Activated naive CD8-positive, alpha-beta T cell treated with anti-CD3 and anti-CD28 coated beads, Interleukin-2, amount 50 U/mL, for 16 hours (primary cell): ENCODE data around the gene PSMD11.
"Not testable (repeated sequence)": the region's sequence is repeated elsewhere in the genome, so short reads cannot be mapped to it uniquely, and the experiment has no call there.

Experiments
- DNase-seq: peaks from one replicate; pipeline ENCODE4 v3.0.0-alpha.2; 2020; ENCODE audit warnings: low read depth, low spot score

Gene PSMD11

DNA sequence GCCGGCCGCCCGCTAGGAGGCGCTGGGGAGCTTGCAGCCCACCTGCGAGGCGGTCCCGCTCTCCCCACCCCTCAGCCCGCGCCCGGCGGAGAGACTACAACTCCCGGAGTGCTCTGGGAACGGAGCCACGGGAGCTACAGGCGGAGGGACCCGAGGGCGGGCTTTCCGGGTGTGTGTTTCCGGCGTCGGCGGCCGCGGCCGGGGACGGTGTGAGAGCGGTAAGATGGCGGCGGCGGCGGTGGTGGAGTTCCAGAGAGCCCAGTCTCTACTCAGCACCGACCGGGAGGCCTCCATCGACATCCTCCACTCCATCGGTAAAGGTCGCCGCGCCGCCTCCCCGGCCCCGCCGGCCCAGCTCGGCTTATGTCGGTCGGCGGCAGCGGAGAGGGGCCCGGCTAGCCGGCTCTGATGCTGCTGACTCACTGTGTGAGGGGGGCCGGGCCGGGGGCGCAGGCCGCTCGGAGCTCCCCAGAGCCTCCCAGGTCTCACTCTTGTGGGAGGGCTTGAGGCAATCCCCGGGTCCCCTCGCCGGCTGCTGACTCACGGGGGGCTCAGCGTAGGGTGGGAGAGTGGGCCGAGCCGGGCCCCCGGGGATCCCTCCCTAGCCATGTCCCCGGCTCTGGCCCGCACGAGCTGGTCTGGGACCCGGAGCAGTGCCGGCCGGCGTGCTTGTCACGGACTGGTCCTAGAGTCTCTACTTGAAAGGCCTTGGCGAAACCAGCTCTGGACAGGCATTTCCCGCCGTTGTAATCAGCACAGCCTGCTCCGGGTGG, at the start of gene PSMD11:
Gene PSMD11, plus strand, starts transcription at position 210 of the 773 bp plus-strand sequence. Its CDS starts 14 bp downstream, at position 224.
- DNase-seq: peak; percentile 99

DNA sequence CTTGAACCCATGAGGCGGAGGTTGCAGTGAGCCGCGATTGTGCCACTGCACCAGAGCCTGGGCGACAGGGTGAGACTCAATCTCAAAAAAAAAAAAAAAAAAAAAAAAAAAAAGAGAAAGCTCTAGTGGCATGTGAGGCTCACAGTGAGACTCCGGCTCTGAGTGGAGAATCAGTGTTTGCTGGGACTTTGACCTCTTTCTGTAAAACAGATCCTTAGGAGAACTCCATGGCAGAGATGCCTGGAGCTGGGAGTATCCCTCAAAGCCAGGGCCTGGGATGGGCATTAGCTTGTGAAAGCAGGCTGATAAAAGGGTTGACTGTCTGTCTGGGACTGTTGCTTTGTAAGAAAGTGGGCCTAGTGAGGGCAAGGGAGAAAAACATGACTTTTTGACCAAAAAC, 48.0 kb upstream of the PSMD11 start:
- no peak for DNase-seq

DNA sequence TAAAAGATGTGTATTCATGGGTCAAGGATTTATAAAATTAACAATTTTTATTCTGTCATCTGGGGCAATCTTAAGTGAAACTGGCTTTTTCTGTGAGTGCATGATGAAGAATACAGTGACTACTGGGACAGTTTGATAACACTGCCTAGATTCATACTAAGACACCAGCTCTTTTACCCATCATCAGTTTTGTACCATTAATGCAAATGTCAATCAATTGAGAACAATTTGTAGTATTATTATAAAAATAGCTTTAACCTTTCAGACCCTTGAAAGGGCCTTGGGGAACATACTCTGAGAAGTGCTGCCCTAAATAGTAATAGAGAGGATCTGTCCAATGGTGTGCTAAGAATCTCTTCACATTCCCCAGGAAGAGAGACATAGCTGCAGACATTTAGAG, 45.4 kb upstream of the PSMD11 start:
- no peak for DNase-seq

DNA sequence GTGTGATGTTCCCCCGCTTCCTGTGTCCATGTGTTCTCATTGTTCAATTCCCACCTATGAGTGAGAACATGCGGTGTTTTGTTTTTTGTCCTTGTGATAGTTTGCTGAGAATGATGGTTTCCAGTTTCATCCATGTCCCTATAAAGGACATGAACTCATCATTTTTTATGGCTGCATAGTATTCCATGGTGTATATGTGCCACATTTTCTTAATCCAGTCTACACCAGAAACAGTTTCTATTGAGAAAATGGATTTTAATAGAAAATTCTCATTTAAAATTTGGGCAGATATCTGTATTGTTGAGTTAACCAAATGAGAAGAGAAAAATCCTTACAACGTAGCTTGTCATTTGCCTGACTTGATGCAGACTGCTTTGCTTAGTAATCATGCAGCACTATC, 34.2 kb upstream of the PSMD11 start:
- not testable (repeated sequence) for DNase-seq

DNA sequence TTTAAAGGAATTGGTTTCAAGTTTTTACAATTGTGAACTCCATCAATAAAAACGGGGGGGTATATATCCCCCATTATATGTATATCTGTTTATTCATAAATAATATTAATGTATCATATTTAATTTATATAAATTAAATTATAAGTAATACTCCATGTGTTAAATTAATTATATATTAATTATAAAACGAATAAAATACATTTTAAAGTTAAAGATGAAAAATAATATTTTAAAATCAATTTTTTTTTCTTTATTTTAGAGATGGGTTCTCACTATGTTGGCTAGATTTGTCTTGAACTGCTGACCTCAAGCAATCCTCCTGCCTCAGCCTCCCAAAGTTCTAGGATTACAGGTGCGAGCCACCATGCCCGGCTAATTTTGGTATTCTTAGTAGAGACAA, 17.4 kb upstream of the PSMD11 start:
- DNase-seq: no peak

DNA sequence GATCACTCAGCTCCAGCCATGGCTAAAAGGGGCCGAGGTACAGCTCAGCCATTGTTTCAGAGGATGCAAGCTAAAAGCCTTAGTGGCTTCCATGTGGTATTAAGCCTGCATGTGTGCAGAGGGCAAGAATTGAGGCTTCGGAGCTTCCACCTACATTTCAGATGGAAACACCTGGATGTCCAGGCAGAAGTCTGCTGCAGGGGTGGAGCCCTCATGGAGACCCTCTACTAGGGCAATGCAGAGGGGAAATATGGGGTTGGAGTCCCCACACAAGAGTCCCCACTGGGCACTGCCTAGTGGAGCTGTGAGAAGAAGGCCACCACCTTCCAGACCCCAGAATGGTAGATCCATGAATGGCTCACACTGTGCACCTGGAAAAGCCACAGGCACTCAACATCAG, 14.7 kb upstream of the PSMD11 start:
- no peak for DNase-seq

DNA sequence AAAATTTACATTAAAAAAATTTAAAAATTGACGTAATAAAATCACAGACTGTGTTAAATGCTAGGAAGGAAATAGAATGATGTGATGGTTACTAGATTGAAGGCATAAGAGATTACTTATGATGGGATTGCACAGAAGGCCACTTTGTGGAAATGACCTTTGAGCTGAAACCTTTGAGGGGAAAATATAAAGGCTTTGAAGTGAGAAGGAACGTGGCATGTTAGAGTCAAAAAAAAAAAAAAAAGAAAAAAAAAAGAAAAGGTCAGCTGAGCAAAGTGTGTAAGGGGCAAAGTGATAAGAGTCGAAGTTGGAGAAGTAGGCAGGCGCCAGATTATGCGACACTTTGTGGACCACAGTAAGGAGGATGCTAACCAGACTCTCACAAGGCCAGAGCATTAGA, 3.6 kb upstream of the PSMD11 start:
- DNase-seq: no peak

DNA sequence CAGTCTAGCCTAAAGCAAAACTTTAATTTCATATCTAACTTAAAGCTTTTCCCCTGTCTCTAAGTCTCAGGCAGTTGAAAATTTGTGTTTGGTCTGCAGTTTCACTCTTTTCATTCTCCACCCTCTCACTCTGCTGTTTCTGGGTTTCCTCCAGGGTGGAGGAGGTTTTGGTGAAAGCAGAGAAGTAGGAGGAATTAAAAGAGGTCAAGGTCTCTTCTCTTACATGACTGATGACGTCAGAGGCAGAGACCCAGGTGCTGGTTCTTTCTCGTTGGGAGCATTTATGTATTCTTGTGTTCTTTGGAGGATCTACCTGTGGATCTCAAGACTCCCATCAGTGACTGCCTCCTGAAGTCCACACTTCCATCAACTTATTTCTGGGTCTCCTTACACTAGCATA, 2.4 kb upstream of the PSMD11 start:
- DNase-seq: no peak

DNA sequence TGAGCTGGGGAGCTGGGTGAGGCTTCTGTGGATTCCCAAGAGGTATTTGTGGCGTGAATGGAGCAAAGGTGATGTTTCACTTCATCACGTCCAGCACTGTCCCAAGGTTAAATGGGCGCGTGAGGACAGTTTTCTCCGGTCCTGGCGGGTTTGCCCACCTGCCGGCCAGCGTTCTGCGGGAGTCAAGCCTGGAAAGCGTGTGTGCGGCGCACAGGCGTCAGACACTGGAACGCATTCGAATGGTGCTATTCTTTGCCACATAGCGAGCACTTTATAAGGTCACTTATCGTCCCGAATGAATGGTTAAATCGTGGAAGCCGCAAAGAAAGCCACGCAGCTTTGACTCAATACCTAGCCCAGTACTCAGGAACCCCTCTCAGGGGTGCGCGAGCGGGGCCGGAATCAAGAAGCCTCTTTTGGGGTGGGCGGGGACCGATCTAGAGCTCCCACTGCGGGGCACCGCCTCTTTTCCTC, 446 bp upstream of the PSMD11 start:
- no peak for DNase-seq

DNA sequence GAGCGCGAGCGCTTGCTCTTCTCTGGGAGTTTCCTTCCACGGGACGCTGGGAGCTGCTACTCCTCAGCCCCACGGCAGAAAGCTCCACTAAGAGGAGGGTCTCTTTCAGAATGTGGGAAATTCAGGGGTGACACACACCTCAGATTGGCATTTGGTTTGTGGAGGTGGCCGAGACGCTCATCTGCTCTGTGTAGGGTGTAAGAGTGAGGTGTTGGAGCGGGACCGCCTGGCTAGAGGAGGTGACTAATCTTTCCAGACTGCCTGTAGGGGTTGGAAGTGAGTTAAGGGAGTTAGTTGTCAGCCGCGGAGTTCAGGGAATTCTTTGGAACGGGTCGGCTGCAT, 735 bp downstream of the PSMD11 start:
- DNase-seq: no peak

DNA sequence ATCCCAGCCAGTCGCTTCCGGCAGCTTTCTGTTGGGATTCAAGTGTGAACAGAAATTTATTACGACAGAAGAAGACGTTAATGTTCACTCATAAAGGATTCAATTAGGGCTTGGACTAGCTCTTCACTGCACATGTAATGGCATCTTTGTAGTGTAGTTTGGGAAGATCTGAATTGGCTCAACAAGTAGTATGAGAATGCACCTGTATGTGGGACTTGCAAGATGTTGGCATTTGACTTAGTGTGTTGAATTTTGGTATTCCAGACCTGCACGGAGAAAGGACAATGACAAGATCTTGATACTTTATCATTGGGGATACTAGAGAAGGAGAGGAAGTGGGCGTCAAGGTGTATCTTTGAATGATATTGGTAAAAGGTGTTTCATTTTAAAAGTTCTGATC, 1.2 kb downstream of the PSMD11 start:
- DNase-seq: no peak

DNA sequence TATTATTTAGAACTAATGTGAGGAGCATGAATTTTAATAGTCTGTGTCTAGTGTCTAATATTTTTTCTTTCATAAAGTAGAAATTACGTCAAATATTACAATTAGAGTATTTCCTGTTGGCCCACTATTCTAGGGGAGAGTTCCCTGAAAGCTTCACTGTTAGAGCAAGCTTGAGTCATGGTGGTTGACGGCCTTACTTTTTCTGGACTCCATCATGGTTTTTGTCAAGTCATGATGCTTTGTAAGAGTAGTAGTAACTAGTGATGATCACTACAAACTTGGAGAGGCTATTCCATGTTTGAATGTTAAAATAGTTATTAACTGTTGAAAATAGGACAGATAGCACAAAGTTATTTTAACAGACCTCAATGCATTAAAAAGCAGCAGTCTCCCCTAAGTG, 1.7 kb downstream of the PSMD11 start:
- DNase-seq: no peak

DNA sequence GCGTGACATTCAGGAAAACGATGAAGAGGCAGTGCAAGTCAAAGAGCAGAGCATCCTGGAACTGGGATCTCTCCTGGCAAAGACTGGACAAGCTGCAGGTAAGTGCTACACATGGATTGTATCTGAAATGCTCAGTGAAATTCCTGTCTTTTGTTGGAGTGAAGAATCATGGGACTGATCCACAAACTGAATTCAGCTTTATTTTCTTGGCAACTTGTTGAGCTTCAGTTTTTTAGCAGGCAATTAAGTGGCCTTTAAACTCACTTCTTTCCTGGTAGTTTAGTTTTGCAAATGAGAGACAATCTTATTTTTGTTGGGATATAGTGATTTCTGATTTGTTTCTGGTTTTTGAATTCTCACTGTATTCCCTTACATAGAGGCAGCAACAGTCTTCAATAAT, 2.6 kb downstream of the PSMD11 start:
- no peak for DNase-seq

DNA sequence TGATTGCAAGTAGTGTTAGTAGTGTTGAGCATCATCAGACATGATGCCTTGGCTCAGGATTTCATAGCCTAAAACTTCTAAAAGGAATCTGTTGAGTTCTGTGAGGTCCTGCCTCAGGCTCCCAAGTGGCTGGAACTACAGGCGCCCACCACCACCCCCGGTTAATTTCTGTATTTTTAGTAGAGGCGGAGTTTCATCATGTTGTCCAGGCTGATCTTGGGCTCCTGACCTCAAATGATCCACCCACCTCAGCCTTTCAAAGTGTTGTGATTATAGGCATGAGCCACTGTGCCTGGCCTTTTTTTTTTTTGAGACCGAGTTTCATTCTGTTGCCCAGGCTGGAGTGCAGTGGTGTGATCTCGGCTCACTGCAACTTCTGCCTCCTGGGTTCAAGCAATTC, 5.7 kb downstream of the PSMD11 start:
- no peak for DNase-seq

DNA sequence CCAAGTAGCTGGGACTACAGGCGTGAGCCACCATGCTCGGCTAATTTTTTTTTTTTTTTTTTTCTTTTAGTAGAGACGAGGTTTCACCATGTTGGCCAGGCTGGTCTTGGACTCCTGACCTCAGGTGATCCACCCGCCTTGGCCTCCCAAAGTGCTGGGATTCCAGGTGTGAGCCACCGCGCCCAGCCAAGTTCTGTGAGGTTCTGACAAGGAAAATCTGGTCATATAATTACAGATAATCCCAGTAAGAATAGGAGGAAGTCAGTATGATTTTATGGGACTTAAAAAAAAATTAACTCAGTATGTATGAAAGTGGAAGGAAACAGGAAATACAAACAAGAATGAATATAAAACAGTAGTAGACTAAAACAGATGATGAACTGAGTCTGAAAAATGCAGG, 6.1 kb downstream of the PSMD11 start:
- not testable (repeated sequence) for DNase-seq

DNA sequence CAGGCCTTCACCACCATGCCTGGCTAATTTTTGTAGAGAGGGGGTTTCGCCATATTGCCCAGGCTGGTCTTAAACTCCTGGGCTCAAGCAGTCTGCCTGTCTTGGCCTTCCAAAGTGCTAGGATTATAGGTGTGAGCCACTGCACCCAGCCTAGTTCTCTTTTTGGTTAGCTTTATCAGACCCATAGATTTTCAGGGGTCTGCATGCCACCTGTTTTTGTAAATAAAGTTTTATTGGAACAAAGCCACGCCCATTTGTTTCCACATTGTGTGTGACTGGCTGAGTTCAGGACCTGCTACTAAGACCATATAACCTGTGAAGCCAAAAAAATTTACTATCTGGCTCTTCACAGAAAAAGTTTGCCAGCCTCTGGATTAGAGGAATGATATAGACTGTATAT, 7.6 kb downstream of the PSMD11 start:
- DNase-seq: no peak

DNA sequence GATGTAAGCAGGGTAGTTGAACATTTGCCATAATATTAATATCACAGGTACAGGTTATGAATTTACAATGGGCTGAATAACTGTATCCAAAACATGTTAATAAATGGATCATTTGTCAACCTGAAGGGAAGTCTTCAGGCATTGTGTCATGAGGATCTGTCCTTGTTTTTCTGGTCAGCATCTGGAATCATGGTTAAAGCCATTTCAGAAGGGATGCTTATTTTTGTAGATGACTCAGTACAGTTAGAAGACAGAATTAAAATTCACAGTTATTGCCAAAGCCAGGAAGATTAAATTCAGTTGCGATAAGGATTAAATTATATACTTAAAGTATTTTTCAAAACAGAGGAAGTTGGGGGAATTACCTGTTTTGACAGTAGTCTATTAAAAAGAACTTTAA, 8.0 kb downstream of the PSMD11 start:
- no peak for DNase-seq

DNA sequence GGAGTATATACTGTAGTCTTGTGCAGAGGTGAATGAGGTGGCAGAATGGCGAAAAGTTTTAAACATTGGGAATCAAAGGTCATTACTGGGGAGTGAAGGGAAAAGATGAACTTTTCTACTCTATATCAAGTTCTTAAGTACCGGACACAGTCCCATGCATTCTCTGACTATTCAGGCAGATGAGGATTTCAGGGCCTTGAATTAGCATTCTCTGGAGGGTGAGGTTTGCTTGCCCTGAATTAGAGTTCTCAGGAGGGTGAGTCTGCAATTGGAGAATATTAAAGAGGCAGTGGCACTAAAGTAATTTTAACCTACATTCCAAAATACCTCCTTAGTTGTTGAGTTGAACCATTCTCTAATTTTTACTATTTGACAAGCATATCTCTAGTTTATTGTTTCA, 9.1 kb downstream of the PSMD11 start:
- DNase-seq: no peak

DNA sequence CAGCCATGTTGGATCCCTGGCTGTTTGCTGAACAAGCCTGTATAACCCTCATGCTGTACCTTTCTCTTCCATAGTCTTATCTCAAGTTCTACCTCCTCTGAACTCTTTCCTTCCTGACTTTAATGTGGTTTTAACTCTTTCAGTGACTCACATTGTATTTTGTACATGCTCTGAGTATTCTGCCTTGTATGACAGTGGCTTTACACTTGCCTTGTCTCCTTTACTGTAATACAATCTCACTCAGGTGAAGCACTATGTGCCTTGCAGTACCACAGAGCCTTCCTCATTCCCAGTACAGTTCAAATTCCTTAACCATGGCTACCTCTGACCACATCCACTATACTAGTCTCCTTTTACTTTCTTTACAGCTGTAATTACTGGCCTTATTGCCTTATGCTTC, 14.1 kb downstream of the PSMD11 start:
- no peak for DNase-seq

DNA sequence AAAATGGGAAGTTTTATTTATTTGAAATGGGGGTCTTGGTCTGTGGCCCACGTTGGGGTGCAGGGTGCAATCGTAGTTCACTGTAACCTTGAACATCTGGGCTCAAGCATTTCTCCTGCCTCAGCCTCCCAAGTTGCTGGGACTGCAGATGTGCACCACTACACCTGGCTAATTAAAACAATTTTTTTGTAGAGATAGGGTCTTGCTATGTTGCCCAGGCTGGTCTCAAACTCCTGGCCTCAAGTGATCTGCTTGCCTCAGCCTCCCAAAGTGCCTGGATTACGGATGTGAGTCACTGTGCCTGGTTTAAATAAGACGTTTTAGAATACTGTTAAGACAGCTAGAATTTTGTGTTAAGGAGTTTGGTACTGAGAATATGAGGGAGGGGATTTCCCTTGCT, 15.7 kb downstream of the PSMD11 start:
- no peak for DNase-seq

DNA sequence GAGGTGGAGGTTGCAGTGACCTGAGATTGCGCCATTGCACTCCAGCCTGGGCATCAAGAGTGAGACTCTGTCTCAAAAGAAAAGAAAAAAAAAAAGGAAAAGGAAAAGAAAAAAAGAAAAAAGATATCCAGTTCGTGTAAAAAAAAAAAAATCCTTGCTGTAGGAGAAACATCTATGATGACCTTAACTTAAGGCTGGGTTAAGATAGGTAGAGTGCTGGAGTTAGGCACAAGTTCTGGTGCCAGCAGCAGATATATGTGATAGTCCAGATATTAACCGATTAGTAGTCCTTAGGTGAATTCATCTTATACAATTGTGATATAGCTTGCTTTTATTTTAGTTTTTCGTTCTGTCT, 17.2 kb downstream of the PSMD11 start:
- DNase-seq: no peak

DNA sequence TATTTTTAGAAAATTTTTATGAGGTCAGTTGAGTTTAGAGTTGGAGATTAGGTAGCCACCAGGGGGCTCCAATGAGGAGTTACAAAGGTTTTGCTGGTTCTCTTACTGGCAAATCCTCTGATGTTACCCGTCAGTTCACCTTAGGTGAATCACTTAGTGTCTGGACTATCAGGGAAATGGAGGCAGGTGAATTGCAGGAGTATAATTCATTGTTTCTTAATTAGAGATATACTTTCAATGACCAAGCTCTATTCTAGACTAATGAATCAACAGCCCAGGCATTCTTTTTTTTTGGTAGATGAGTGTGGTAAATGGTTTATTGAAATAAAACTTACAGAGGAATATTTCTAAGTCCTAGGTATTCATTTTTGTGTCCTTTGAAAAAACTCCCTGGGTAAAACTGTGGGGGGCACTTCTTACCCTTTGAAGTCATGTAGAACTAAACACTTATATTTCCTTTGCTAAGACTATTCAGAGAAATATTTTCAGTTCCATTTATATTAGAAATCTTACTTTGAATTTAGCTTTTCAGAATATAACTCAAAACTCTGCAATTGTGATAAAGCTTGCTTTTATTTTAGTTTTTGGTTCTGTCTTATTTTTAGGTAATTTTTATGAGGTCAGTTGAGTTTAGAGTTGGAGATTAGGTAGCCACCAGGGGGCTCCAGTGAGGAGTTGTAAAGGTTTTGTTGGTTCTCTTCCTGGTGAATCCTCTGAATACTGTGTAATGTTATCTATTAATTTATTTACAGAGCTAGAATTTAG, 17.7 kb downstream of the PSMD11 start:
- DNase-seq: peak; percentile 39

DNA sequence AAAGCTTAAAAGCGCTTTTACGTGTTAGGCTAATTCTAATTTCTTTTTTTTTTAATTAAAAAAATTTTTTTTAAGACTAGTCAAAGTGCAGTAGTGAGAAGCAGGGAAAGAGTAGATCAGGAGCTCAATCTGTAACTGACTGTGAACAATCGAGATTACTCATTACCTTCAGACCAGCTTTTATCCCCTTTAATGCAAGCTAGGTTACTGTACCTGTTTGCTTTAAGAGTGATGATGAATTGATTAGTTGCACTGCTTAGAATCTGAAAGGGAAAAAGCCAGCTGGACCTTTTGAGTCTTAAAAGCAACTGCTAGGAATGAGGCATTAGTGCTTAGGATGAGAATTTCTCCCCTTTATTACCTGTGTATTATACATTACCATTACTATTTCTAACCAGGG, 19.0 kb downstream of the PSMD11 start:
- no peak for DNase-seq
